Measurements from ENCODE around the gene HSD3B7.

GRCh38 chr16:31000671-31001382, 15.8 kb downstream of the HSD3B7 start:
- TF ChIP-seq CTCF (IDR thresholded peaks at IDR 0.05; ENCODE audit: borderline replicate concordance, extremely low read depth, low read length, poor library complexity, severe bottlenecking), result no peak
- TF ChIP-seq EZH2 (IDR thresholded peaks at IDR 0.05; ENCODE audit: borderline replicate concordance, low read depth, low read length, severe bottlenecking), result no peak
